HepG2 (cell line): ENCODE results near the gene TBC1D22A. TPM values are rescaled to one million over a fixed set of nuclear protein-coding genes. Genes with fewer than 3 reads are reported as not detected.

Experiments
- AKAP8 ChIP-seq: sonication (generic); formaldehyde crosslinking; IDR thresholded peaks from 2 replicates; pipeline ENCODE4 v1.5.1; 2020; ENCODE audit warnings: mild to moderate bottlenecking, missing genetic modification reagents
- GLI4 ChIP-seq: sonication (generic); formaldehyde crosslinking; IDR thresholded peaks from 2 replicates; pipeline ENCODE4 v1.5.1; 2020; ENCODE audit warnings: missing genetic modification reagents, mild to moderate bottlenecking, moderate library complexity, borderline replicate concordance
- KMT2A ChIP-seq: sonication (generic); formaldehyde crosslinking; IDR thresholded peaks from 2 replicates; pipeline ENCODE4 v1.4.0; 2020; ENCODE audit warnings: missing genetic modification reagents
- MAF1 ChIP-seq: sonication (generic); formaldehyde crosslinking; IDR thresholded peaks from 2 replicates; pipeline ENCODE4 v1.5.0; 2020; ENCODE audit warnings: missing genetic modification reagents, borderline replicate concordance
- RORA ChIP-seq: sonication (generic); formaldehyde crosslinking; IDR thresholded peaks from 2 replicates; pipeline ENCODE4 v1.5.0; 2020; ENCODE audit warnings: mild to moderate bottlenecking, missing genetic modification reagents, moderate library complexity
- SKI ChIP-seq: fragments of 450-650 bp; IDR thresholded peaks from one replicate; pipeline ENCODE4 v1.6.1; 2018; ENCODE audit warnings: mild to moderate bottlenecking; ENCODE audit not compliant: partially characterized antibody
- TEF ChIP-seq: sonication (generic); formaldehyde crosslinking; IDR thresholded peaks from 2 replicates; pipeline ENCODE4 v1.5.0; 2020; ENCODE audit warnings: missing genetic modification reagents
- ZEB1 ChIP-seq: IDR thresholded peaks from 2 replicates; pipeline ENCODE4 v1.6.1; 2012; ENCODE audit warnings: mild to moderate bottlenecking, low read depth, inconsistent platforms; ENCODE audit not compliant: insufficient replicate concordance
- ZKSCAN8 ChIP-seq: IDR thresholded peaks from 2 replicates; pipeline ENCODE4 v1.6.1; 2016; ENCODE audit warnings: borderline replicate concordance, missing genetic modification reagents, missing compliant biosample characterization
- ZNF225 ChIP-seq: sonication (generic); formaldehyde crosslinking; IDR thresholded peaks from 2 replicates; pipeline ENCODE4 v1.4.0; 2020; ENCODE audit warnings: mild to moderate bottlenecking, missing genetic modification reagents
- ZNF292 ChIP-seq: sonication (generic); formaldehyde crosslinking; IDR thresholded peaks from 2 replicates; pipeline ENCODE4 v1.8.1; 2022; ENCODE audit warnings: mild to moderate bottlenecking, low read depth, missing genetic modification reagents, borderline replicate concordance
- ZNF432 ChIP-seq: sonication (generic); formaldehyde crosslinking; IDR thresholded peaks from 2 replicates; pipeline ENCODE4 v1.5.0; 2020; ENCODE audit warnings: missing genetic modification reagents, mild to moderate bottlenecking, borderline replicate concordance
- ZNF512 ChIP-seq: sonication (generic); formaldehyde crosslinking; IDR thresholded peaks from 2 replicates; pipeline ENCODE4 v1.4.0; 2020; ENCODE audit warnings: mild to moderate bottlenecking, missing genetic modification reagents
- ZNF546 ChIP-seq: sonication (generic); formaldehyde crosslinking; conservative IDR thresholded peaks from 2 replicates; pipeline ENCODE4 v1.8.1; 2023; ENCODE audit warnings: mild to moderate bottlenecking, missing genetic modification reagents
- ZNF749 ChIP-seq: sonication (generic); formaldehyde crosslinking; IDR thresholded peaks from 2 replicates; pipeline ENCODE4 v1.8.0; 2022; ENCODE audit warnings: mild to moderate bottlenecking, missing genetic modification reagents, moderate library complexity, borderline replicate concordance
- ZNF878 ChIP-seq: sonication (generic); formaldehyde crosslinking; IDR thresholded peaks from 2 replicates; pipeline ENCODE4 v1.8.1; 2023; ENCODE audit warnings: mild to moderate bottlenecking, missing genetic modification reagents, moderate library complexity
- polyA plus RNA-seq, 8 experiments: library from polyadenylated mRNA; depleted of rRNA in 3 of 8; stranded (reverse) in 7 of 8; unstranded in 1 of 8; fragments of >200 nt; fragmentation: Illumina TruSeq in 4 of 8; extraction: Trizol in 4 of 8; gene quantifications; 2 replicates each; pipeline versions ENCODE4 v1.2.1 to v1.2.3, GENCODE V29; 2011 to 2016; ENCODE audit warnings: low read depth in 4 of 8, missing spikeins in 1 of 8, mixed read lengths in 1 of 8; ENCODE audit not compliant: insufficient read depth in 1 of 8
- total RNA-seq, 5 experiments: library from RNA; depleted of rRNA; stranded (reverse); fragments of >200 nt; fragmentation: Illumina TruSeq; extraction: Trizol; gene quantifications; 2 replicates each; pipeline ENCODE4 v1.2.3, GENCODE V29; 2016; ENCODE audit warnings: low read depth in 1 of 5
- TF ChIP-seq, protein P1 (sequence below): sonication (generic); formaldehyde crosslinking; IDR thresholded peaks from 2 replicates; pipeline ENCODE4 v1.5.1; 2020; ENCODE audit warnings: mild to moderate bottlenecking, missing genetic modification reagents, borderline replicate concordance
- TF ChIP-seq, protein P2 (sequence below): sonication (generic); formaldehyde crosslinking; conservative IDR thresholded peaks from 2 replicates; pipeline ENCODE4 v1.8.0; 2022; ENCODE audit warnings: missing genetic modification reagents

The TBC1D22A gene
- total and polyA plus RNA-seq, 2 of the 13 experiments (the other 11 are each of a cell fraction or from before 2014, with no cell fraction given), result 17.3 to 18.0 TPM

DNA sequence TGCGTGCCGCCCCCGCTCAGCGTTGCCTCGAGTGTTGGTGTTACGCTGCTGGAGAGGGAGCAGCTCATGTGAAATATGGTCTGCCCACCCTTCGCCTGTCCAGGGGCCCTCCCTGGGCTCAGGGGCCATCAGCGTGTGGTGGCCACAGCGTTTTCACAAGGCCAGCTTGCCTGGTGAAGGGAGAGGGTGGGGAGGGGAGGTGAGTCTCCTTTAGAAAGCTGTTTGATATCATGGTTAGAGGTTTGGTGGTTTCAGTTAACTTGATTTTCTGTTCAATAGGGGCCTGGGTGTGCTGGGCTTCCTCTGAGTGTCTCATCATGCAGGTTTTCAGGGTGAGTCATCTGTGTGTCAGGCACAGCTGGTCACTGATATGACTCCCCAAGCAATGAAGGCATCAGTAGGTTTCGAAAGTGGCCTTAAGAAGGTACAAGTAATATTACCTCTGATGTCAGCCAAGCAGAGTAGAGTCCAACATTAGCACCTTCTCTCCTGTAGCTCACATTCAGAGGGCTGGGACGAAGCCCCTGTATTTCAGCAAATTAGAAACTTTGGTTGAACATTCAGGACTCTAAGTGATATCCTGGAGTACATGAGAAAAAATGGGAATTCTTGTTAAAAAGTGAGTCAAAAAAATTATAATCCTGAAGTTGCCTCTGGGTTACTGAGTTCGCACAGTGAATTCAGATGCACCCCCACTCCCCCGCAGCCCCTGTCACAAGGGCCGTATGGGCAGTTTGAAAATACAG, 172.5 kb downstream of the TBC1D22A start (continued):
- TF ChIP-seq, protein P1, sequence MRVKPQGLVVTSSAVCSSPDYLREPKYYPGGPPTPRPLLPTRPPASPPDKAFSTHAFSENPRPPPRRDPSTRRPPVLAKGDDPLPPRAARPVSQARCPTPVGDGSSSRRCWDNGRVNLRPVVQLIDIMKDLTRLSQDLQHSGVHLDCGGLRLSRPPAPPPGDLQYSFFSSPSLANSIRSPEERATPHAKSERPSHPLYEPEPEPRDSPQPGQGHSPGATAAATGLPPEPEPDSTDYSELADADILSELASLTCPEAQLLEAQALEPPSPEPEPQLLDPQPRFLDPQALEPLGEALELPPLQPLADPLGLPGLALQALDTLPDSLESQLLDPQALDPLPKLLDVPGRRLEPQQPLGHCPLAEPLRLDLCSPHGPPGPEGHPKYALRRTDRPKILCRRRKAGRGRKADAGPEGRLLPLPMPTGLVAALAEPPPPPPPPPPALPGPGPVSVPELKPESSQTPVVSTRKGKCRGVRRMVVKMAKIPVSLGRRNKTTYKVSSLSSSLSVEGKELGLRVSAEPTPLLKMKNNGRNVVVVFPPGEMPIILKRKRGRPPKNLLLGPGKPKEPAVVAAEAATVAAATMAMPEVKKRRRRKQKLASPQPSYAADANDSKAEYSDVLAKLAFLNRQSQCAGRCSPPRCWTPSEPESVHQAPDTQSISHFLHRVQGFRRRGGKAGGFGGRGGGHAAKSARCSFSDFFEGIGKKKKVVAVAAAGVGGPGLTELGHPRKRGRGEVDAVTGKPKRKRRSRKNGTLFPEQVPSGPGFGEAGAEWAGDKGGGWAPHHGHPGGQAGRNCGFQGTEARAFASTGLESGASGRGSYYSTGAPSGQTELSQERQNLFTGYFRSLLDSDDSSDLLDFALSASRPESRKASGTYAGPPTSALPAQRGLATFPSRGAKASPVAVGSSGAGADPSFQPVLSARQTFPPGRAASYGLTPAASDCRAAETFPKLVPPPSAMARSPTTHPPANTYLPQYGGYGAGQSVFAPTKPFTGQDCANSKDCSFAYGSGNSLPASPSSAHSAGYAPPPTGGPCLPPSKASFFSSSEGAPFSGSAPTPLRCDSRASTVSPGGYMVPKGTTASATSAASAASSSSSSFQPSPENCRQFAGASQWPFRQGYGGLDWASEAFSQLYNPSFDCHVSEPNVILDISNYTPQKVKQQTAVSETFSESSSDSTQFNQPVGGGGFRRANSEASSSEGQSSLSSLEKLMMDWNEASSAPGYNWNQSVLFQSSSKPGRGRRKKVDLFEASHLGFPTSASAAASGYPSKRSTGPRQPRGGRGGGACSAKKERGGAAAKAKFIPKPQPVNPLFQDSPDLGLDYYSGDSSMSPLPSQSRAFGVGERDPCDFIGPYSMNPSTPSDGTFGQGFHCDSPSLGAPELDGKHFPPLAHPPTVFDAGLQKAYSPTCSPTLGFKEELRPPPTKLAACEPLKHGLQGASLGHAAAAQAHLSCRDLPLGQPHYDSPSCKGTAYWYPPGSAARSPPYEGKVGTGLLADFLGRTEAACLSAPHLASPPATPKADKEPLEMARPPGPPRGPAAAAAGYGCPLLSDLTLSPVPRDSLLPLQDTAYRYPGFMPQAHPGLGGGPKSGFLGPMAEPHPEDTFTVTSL (CRISPR knock-in tag), result no peak
- TF ChIP-seq, protein P2, sequence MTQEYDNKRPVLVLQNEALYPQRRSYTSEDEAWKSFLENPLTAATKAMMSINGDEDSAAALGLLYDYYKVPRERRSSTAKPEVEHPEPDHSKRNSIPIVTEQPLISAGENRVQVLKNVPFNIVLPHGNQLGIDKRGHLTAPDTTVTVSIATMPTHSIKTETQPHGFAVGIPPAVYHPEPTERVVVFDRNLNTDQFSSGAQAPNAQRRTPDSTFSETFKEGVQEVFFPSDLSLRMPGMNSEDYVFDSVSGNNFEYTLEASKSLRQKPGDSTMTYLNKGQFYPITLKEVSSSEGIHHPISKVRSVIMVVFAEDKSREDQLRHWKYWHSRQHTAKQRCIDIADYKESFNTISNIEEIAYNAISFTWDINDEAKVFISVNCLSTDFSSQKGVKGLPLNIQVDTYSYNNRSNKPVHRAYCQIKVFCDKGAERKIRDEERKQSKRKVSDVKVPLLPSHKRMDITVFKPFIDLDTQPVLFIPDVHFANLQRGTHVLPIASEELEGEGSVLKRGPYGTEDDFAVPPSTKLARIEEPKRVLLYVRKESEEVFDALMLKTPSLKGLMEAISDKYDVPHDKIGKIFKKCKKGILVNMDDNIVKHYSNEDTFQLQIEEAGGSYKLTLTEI, result no peak
- no peak for TF ChIP-seq TEF
- TF ChIP-seq ZNF225, result peak; percentile 57; the same call in 1 of the 2 replicates
- TF ChIP-seq ZNF546 (CRISPR knock-in tag), result 0 out of 2 replicates have a peak, but pooled peaks have one; percentile 23
- no peak for TF ChIP-seq MAF1 (CRISPR knock-in tag)
- TF ChIP-seq SKI, result no peak
- TF ChIP-seq AKAP8 (CRISPR knock-in tag), result no peak
- TF ChIP-seq ZNF878 (CRISPR knock-in tag), result 0 out of 2 replicates have a peak, but pooled peaks have one; percentile 40
- TF ChIP-seq ZKSCAN8 (CRISPR knock-in tag), result 0 out of 2 replicates have a peak, but pooled peaks have one; percentile 25
- TF ChIP-seq GLI4 (CRISPR knock-in tag), result no peak
- no peak for TF ChIP-seq ZEB1
- no peak for TF ChIP-seq ZNF512 (CRISPR knock-in tag)
- TF ChIP-seq ZNF749 (CRISPR knock-in tag), result no peak
- no peak for TF ChIP-seq ZNF432 (CRISPR knock-in tag)
- TF ChIP-seq ZNF292, result no peak
- TF ChIP-seq KMT2A, result no peak; the same call in 1 of the 2 replicates
- no peak for TF ChIP-seq RORA (CRISPR knock-in tag)
